ENCODE results near the gene NET1.

DNA sequence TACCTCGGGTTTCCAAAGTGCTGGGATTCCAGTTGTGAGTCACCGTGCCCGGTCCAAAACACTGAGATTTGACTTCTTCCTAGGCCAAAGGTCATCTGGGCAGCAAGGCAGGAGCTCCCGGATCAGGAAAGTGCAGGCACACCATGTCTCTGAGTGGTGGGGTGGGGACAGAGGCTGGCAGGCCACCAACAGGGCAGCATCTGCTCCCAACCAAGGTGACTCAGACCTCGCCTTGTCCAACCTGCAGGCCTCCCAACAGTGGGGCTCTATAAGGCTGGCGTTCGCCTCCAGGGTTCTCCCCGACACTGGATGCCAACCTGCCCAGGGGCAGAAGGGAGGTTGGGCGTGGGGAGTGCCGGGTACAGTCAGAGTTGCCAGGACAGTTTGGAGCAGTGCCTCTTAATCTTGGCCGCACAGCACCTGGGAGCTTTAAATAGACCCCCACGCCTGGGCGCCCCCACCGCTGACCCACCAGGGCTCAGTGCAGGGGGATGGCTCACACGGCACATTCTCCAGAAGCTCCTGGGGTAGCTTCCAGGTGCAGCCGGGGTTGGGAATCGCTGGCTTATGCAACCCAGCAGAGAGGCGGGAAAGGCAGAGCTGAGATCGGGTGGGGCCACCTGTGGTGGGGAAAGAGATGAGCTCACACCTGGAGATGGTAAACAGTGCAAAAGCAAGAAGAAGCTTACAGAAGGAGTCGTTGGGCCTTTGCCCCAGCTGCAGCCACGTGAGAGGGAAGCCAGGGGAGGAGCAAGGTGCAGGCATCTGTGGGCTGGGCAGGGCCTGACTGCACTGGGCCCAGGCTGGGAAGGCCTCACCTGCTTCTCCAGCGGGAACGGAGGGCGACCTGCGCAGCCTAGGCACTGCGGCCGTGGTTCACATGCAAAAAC lies 76.2 kb downstream of the NET1 start:
- TF ChIP-seq, protein P1, sequence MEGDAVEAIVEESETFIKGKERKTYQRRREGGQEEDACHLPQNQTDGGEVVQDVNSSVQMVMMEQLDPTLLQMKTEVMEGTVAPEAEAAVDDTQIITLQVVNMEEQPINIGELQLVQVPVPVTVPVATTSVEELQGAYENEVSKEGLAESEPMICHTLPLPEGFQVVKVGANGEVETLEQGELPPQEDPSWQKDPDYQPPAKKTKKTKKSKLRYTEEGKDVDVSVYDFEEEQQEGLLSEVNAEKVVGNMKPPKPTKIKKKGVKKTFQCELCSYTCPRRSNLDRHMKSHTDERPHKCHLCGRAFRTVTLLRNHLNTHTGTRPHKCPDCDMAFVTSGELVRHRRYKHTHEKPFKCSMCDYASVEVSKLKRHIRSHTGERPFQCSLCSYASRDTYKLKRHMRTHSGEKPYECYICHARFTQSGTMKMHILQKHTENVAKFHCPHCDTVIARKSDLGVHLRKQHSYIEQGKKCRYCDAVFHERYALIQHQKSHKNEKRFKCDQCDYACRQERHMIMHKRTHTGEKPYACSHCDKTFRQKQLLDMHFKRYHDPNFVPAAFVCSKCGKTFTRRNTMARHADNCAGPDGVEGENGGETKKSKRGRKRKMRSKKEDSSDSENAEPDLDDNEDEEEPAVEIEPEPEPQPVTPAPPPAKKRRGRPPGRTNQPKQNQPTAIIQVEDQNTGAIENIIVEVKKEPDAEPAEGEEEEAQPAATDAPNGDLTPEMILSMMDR (IDR thresholded peaks at IDR 0.05; ENCODE audit: low read length), result no peak
- no peak for TF ChIP-seq EZH2 (IDR thresholded peaks at IDR 0.05; ENCODE audit: borderline replicate concordance, low read length)

All from OCI-LY1 (cell line).